ENCODE measurements around the gene TTC1. TPM values are rescaled to one million over a fixed set of nuclear protein-coding genes. Genes with fewer than 3 reads are reported as not detected.
"Not testable (repeated sequence)": the region's sequence is repeated elsewhere in the genome, so short reads cannot be mapped to it uniquely, and the experiment has no call there.

Gene TTC1
- total and polyA plus RNA-seq, 7 donors, result 38.3 to 65.0 (median 53.2) TPM

GRCh38 chr5:159965031-159965837 lies 43.7 kb upstream of the TTC1 start:
- DNase-seq, result no peak
- TF ChIP-seq POLR2A (IDR thresholded peaks at IDR 0.05), result no peak
- TF ChIP-seq CTCF (IDR thresholded peaks at IDR 0.05), result peak in 1 of 4 experiments; percentile 11
- no peak for TF ChIP-seq POLR2AphosphoS5 (IDR thresholded peaks at IDR 0.05)
- no peak for TF ChIP-seq EP300 (IDR thresholded peaks at IDR 0.05)
- WGBS, 2 donors, result 32 to 38% methylated on average over 12 of the region's 12 CpGs
- Histone ChIP-seq H3K36me3 (no peaks in the 10 kb centered on the region), H3K9me3 (no peaks in the 10 kb centered on the region), H3K27me3 (peaks cover 0 to 24% (median under 1%) of the 10 kb centered on the region in 3 donors), H3K4me1 (no peaks in the 10 kb centered on the region), H3K27ac (no peak overlapping the region), H3K4me3 (no peak overlapping the region)
- intact Hi-C loops (cut with DNase I), result no loop called here

- H3K4me3 ChIP-seq; DNase-seq; H3K4me1 ChIP-seq; H3K9me3 ChIP-seq; H3K27ac ChIP-seq; intact Hi-C loops (cut with DNase I); H3K36me3 ChIP-seq: not testable (repeated sequence)
- H3K27me3 ChIP-seq, result peaks cover 0 to 29% (median 6%) of the 10 kb centered on the region in 3 donors
- WGBS, 2 donors, result 56 to 61% methylated on average over 4 of the region's 4 CpGs
These were observed 43.2 kb upstream of the TTC1 start for GRCh38 chr5:159965838-159966128.

GRCh38 chr5:159969966-159970365 lies 39.0 kb upstream of the TTC1 start:
- intact Hi-C loops (cut with DNase I), result no loop called here
- Histone ChIP-seq H3K27ac (no peak overlapping the region), H3K9me3 (no peaks in the 10 kb centered on the region), H3K4me3 (no peak overlapping the region), H3K27me3 (peaks cover 12 to 61% (median 33%) of the 10 kb centered on the region in 3 donors), H3K36me3 (no peaks in the 10 kb centered on the region), H3K4me1 (peaks cover 0 to 14% (median 4%) of the 10 kb centered on the region in 4 donors)
- TF ChIP-seq POLR2AphosphoS5 (IDR thresholded peaks at IDR 0.05), result no peak
- TF ChIP-seq POLR2A (IDR thresholded peaks at IDR 0.05), result no peak
- TF ChIP-seq EP300 (IDR thresholded peaks at IDR 0.05), result no peak
- TF ChIP-seq CTCF (IDR thresholded peaks at IDR 0.05), result no peak
- DNase-seq, result no peak

- Histone ChIP-seq H3K27me3 (peaks cover 12 to 50% (median 33%) of the 10 kb centered on the region in 3 donors), H3K9me3 (no peaks in the 10 kb centered on the region), H3K36me3 (no peaks in the 10 kb centered on the region), H3K4me1 (peaks cover 0 to 14% (median 4%) of the 10 kb centered on the region in 4 donors), H3K4me3 (no peak overlapping the region), H3K27ac (no peak overlapping the region)
- intact Hi-C loops (cut with DNase I), result no loop called here
- TF ChIP-seq POLR2A (IDR thresholded peaks at IDR 0.05), result no peak
- no peak for TF ChIP-seq EP300 (IDR thresholded peaks at IDR 0.05)
- no peak for TF ChIP-seq CTCF (IDR thresholded peaks at IDR 0.05)
- no peak for TF ChIP-seq POLR2AphosphoS5 (IDR thresholded peaks at IDR 0.05)
- WGBS, 2 donors, result 70 to 81% methylated on average over 4 of the region's 4 CpGs
- DNase-seq, result no peak
These were observed 37.9 kb upstream of the TTC1 start for GRCh38 chr5:159971038-159971437.

GRCh38 chr5:159971514-159971913 lies 37.4 kb upstream of the TTC1 start:
- peaks cover 12 to 46% (median 33%) of the 10 kb centered on the region in 3 donors for H3K27me3 ChIP-seq

More at GRCh38 chr5:159971514-159971913, 37.4 kb upstream of the TTC1 start:
- TF ChIP-seq POLR2AphosphoS5 (IDR thresholded peaks at IDR 0.05), result no peak
- TF ChIP-seq EP300 (IDR thresholded peaks at IDR 0.05), result no peak
- TF ChIP-seq CTCF (IDR thresholded peaks at IDR 0.05), result no peak
- no peak for TF ChIP-seq POLR2A (IDR thresholded peaks at IDR 0.05)
- Histone ChIP-seq H3K36me3 (no peaks in the 10 kb centered on the region), H3K27ac (no peak overlapping the region), H3K9me3 (no peaks in the 10 kb centered on the region), H3K4me1 (peaks cover 0 to 14% (median 4%) of the 10 kb centered on the region in 4 donors), H3K4me3 (peak overlapping the region in 2 of 4 donors; percentile 37 to 38)
- no peak for DNase-seq
- intact Hi-C loops (cut with DNase I), result no loop called here
- WGBS, 2 donors, result 26 to 37% methylated on average over 11 of the region's 11 CpGs
